HG02642 (cell line): ENCODE data around the gene KCNJ6.

Experiments used
- ATAC-seq: cut with Tn5 transposase; IDR thresholded peaks from one replicate; pipeline ENCODE4 v1.9.1; 2021; ENCODE audit warnings: mild to moderate bottlenecking; ENCODE audit not compliant: unreplicated experiment, poor library complexity

Gene KCNJ6

GRCh38 chr21:37868446-37869295 lies 47.6 kb downstream of the KCNJ6 start:
- ATAC-seq, result no peak

- no peak for ATAC-seq
Measured at GRCh38 chr21:37866027-37866426, 50.2 kb downstream of the KCNJ6 start.

- ATAC-seq, result no peak
Measured at GRCh38 chr21:37865156-37865555, 51.1 kb downstream of the KCNJ6 start.

GRCh38 chr21:37863842-37864241 lies 52.4 kb downstream of the KCNJ6 start:
- ATAC-seq, result no peak

- ATAC-seq, result peak; percentile 55
Measured at GRCh38 chr21:37862536-37862935, 53.7 kb downstream of the KCNJ6 start.

GRCh38 chr21:37861561-37861960 lies 54.7 kb downstream of the KCNJ6 start:
- no peak for ATAC-seq

- ATAC-seq, result no peak
Measured at GRCh38 chr21:37860416-37860815, 55.8 kb downstream of the KCNJ6 start.

- no peak for ATAC-seq
Measured at GRCh38 chr21:37855647-37856625, 60.3 kb downstream of the KCNJ6 start.

- ATAC-seq, result no peak
Measured at GRCh38 chr21:37855271-37855646, 61.0 kb downstream of the KCNJ6 start.

GRCh38 chr21:37849506-37850102 lies 66.7 kb downstream of the KCNJ6 start:
- ATAC-seq, result no peak

- ATAC-seq, result no peak
Measured at GRCh38 chr21:37848721-37849490, 67.4 kb downstream of the KCNJ6 start.

- no peak for ATAC-seq
Measured at GRCh38 chr21:37845535-37845934, 70.7 kb downstream of the KCNJ6 start.

- no peak for ATAC-seq
Measured at GRCh38 chr21:37843191-37843590, 73.1 kb downstream of the KCNJ6 start.

GRCh38 chr21:37842163-37842919 lies 73.9 kb downstream of the KCNJ6 start:
- ATAC-seq, result no peak

GRCh38 chr21:37837381-37837780 lies 78.9 kb downstream of the KCNJ6 start:
- no peak for ATAC-seq

GRCh38 chr21:37835481-37835880 lies 80.8 kb downstream of the KCNJ6 start:
- no peak for ATAC-seq

GRCh38 chr21:37833301-37833700 lies 83.0 kb downstream of the KCNJ6 start:
- ATAC-seq, result no peak

- no peak for ATAC-seq
Measured at GRCh38 chr21:37829447-37829846, 86.8 kb downstream of the KCNJ6 start.

GRCh38 chr21:37828991-37829390 lies 87.3 kb downstream of the KCNJ6 start:
- no peak for ATAC-seq
